ENCODE data around the gene KHK.

Gene KHK

GRCh38 chr2:27082773-27083409, 3.7 kb upstream of the KHK start:
- DNase-seq = no peak

GRCh38 chr2:27083410-27084296, 2.9 kb upstream of the KHK start:
- no peak for DNase-seq

GRCh38 chr2:27084297-27085061, 2.1 kb upstream of the KHK start:
- DNase-seq = no peak

GRCh38 chr2:27085062-27085672, 1.4 kb upstream of the KHK start:
- DNase-seq = no peak

- DNase-seq = peak; percentile 75
Measured at GRCh38 chr2:27085673-27086089, 891 bp upstream of the KHK start.

- DNase-seq = peak; percentile 99
Measured at GRCh38 chr2:27086090-27086723, 365 bp upstream of the KHK start.

GRCh38 chr2:27087823-27088410, 1.3 kb downstream of the KHK start:
- no peak for DNase-seq

GRCh38 chr2:27088634-27089033, 2.1 kb downstream of the KHK start:
- DNase-seq = no peak

- no peak for DNase-seq
Measured at GRCh38 chr2:27089111-27089954, 2.8 kb downstream of the KHK start.

- DNase-seq = no peak
Measured at GRCh38 chr2:27091746-27092695, 5.4 kb downstream of the KHK start.

GRCh38 chr2:27092696-27093429, 6.3 kb downstream of the KHK start:
- DNase-seq = peak; percentile 38

- no peak for DNase-seq
Measured at GRCh38 chr2:27093430-27094352, 7.1 kb downstream of the KHK start.

- no peak for DNase-seq
Measured at GRCh38 chr2:27094353-27094984, 7.9 kb downstream of the KHK start.

- DNase-seq = no peak
Measured at GRCh38 chr2:27095427-27095744, 8.8 kb downstream of the KHK start.

- no peak for DNase-seq
Measured at GRCh38 chr2:27095745-27096651, 9.4 kb downstream of the KHK start.

- DNase-seq = no peak
Measured at GRCh38 chr2:27096748-27097297, 10.3 kb downstream of the KHK start.

All from right forelimb (tissue), 1 donor.